Keratinocyte (primary cell): Measurements from ENCODE around the gene CACNA1H. TPM values are rescaled to one million over a fixed set of nuclear protein-coding genes. Genes with fewer than 3 reads are reported as not detected.

ENCODE experiments used
- DNase-seq: peaks from one replicate; pipeline ENCODE4 v3.0.0-alpha.2; 2011; ENCODE audit warnings: low read depth, missing footprints, low spot score
- FAIRE-seq: peaks from 2 replicates; lab custom pipeline; 2011; peaks lifted over from hg19 to GRCh38; lab: Jason Lieb, UNC
- H2AFZ ChIP-seq: 2 replicates; pipeline ENCODE4 v1.6.0; 2012; ENCODE audit warnings: low read length, control low read depth, inconsistent platforms; ENCODE audit not compliant: control insufficient read depth
- H3K27ac ChIP-seq: 2 replicates; pipeline ENCODE4 v1.5.1; 2011; ENCODE audit warnings: low read length; ENCODE audit not compliant: control insufficient read depth, insufficient read depth
- H3K27me3 ChIP-seq: 3 replicates; pipeline ENCODE4 v1.6.0; 2011; ENCODE audit warnings: low read length; ENCODE audit not compliant: control insufficient read depth, insufficient read depth; ENCODE audit errors: extremely low read depth
- H3K36me3 ChIP-seq, 2 experiments: 2 replicates in 1 of 2; 3 replicates in 1 of 2; pipeline ENCODE4 v1.5.1; 2011; ENCODE audit warnings: low read length in 2 of 2, mild to moderate bottlenecking in 1 of 2; ENCODE audit not compliant: control insufficient read depth in 2 of 2, insufficient read depth in 2 of 2; ENCODE audit errors: extremely low read depth in 1 of 2
- H3K4me1 ChIP-seq: 3 replicates; pipeline ENCODE4 v1.5.1; 2011; ENCODE audit warnings: low read length; ENCODE audit not compliant: control insufficient read depth, insufficient read depth; ENCODE audit errors: extremely low read depth
- H3K4me2 ChIP-seq: 3 replicates; pipeline ENCODE4 v1.6.0; 2011; ENCODE audit warnings: low read depth, low read length; ENCODE audit not compliant: control insufficient read depth, insufficient read depth; ENCODE audit errors: extremely low read depth
- H3K4me3 ChIP-seq, 3 experiments: fragments of 200-600 bp in 1 of 3; sonication (generic) in 1 of 3; 2 replicates in 2 of 3; 3 replicates in 1 of 3; pipeline ENCODE4 v1.5.1; 2011 to 2016; ENCODE audit warnings: low read length in 3 of 3, mild to moderate bottlenecking in 3 of 3, control low read depth in 2 of 3, inconsistent platforms in 1 of 3, low read depth in 1 of 3, mixed read lengths in 1 of 3, mixed run types in 1 of 3, moderate library complexity in 1 of 3; ENCODE audit not compliant: control insufficient read depth in 2 of 3, insufficient read depth in 2 of 3; ENCODE audit errors: extremely low read depth in 1 of 3
- H3K79me2 ChIP-seq: 2 replicates; pipeline ENCODE4 v1.6.0; 2012; ENCODE audit warnings: low read length; ENCODE audit not compliant: control insufficient read depth, insufficient read depth
- H3K9ac ChIP-seq: 3 replicates; pipeline ENCODE4 v1.6.0; 2011; ENCODE audit warnings: low read length; ENCODE audit not compliant: control insufficient read depth, insufficient read depth; ENCODE audit errors: extremely low read depth
- H3K9me1 ChIP-seq: 3 replicates; pipeline ENCODE4 v1.6.0; 2011; ENCODE audit warnings: low read length; ENCODE audit not compliant: control insufficient read depth, insufficient read depth; ENCODE audit errors: extremely low read depth
- H3K9me3 ChIP-seq: 2 replicates; pipeline ENCODE4 v1.5.1; 2012; ENCODE audit warnings: low read depth, low read length; ENCODE audit not compliant: control insufficient read depth
- H4K20me1 ChIP-seq: 3 replicates; pipeline ENCODE4 v1.6.0; 2011; ENCODE audit warnings: low read length; ENCODE audit not compliant: control insufficient read depth, insufficient read depth; ENCODE audit errors: extremely low read depth
- EZH2 ChIP-seq: IDR thresholded peaks from one replicate; pipeline ENCODE4 v1.6.1; 2012; ENCODE audit warnings: inconsistent platforms, mild to moderate bottlenecking, low read length, moderate library complexity
- dilution Hi-C: fragments of 300-500 bp; cut with MboI; formaldehyde crosslinking; loops from one replicate; pipeline ENCODE4 v1.7.0; 2020; ENCODE audit warnings: low sequenced_read_pairs; ENCODE audit not compliant: extremely low pct_ligation_motif_present
- polyA plus RNA-seq, 5 experiments: library from polyadenylated mRNA; depleted of rRNA in 3 of 5; stranded (reverse) in 3 of 5; stranded (forward) in 1 of 5; unstranded in 1 of 5; fragments of >200 nt; gene quantifications; 1 replicate in 1 of 5; 2 replicates in 3 of 5; 3 replicates in 1 of 5; pipeline versions ENCODE4 v1.2.1 to v1.2.3, GENCODE V29; 2011 to 2012; ENCODE audit warnings: missing spikeins in 2 of 5, low read depth in 1 of 5, low replicate concordance in 1 of 5
- TF ChIP-seq, protein P1 (sequence below), 3 experiments: IDR thresholded peaks in 1 of 3; conservative IDR thresholded peaks in 1 of 3; optimal IDR thresholded peaks in 1 of 3; 2 replicates in 2 of 3; 3 replicates in 1 of 3; pipeline versions ENCODE3 to v1.5.1; 2011; ENCODE audit warnings: low read length in 3 of 3, mild to moderate bottlenecking in 3 of 3, moderate library complexity in 2 of 3, control low read depth in 1 of 3, inconsistent platforms in 1 of 3; ENCODE audit not compliant: insufficient read depth in 2 of 3; ENCODE audit errors: extremely low read depth in 1 of 3

CACNA1H gene
- polyA plus RNA-seq, 1 donor (not counting 4 experiments of a cell fraction or from before 2014, with no cell fraction given) = not detected

- Histone ChIP-seq H3K4me2 (no peak overlapping the region), H3K4me1 (no peaks in the 10 kb centered on the region), H3K4me3 (no peak overlapping the region), H3K9me3 (peaks cover 3% of the 10 kb centered on the region), H3K9me1 (no peaks in the 10 kb centered on the region), H3K27me3 (no peaks in the 10 kb centered on the region), H3K27ac (no peak overlapping the region), H3K9ac (no peak overlapping the region), H2AFZ (no peak overlapping the region), H3K79me2 (no peaks in the 10 kb centered on the region), H4K20me1 (no peaks in the 10 kb centered on the region), H3K36me3 (no peaks in the 10 kb centered on the region)
- FAIRE-seq = no peak
- DNase-seq = no peak
- dilution Hi-C loops = no loop called here
- TF ChIP-seq, protein P1, sequence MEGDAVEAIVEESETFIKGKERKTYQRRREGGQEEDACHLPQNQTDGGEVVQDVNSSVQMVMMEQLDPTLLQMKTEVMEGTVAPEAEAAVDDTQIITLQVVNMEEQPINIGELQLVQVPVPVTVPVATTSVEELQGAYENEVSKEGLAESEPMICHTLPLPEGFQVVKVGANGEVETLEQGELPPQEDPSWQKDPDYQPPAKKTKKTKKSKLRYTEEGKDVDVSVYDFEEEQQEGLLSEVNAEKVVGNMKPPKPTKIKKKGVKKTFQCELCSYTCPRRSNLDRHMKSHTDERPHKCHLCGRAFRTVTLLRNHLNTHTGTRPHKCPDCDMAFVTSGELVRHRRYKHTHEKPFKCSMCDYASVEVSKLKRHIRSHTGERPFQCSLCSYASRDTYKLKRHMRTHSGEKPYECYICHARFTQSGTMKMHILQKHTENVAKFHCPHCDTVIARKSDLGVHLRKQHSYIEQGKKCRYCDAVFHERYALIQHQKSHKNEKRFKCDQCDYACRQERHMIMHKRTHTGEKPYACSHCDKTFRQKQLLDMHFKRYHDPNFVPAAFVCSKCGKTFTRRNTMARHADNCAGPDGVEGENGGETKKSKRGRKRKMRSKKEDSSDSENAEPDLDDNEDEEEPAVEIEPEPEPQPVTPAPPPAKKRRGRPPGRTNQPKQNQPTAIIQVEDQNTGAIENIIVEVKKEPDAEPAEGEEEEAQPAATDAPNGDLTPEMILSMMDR (optimal IDR thresholded peaks at IDR 0.05 in 1 of 3, IDR thresholded peaks at IDR 0.05 in 1 of 3, conservative IDR thresholded peaks at IDR 0.05 in 1 of 3; ENCODE audit: extremely low read depth in 1 of 3, insufficient read depth in 2 of 3, low read length in 3 of 3) = peak in 1 of 3 experiments; percentile 8
- TF ChIP-seq EZH2 = no peak
Observed at GRCh38 chr16:1181404-1182315, 28.8 kb downstream of the CACNA1H start.

- H3K4me2 ChIP-seq = no peak overlapping the region
- H3K9me1 ChIP-seq = no peaks in the 10 kb centered on the region
- H3K27me3 ChIP-seq = no peaks in the 10 kb centered on the region
- no peak overlapping the region for H2AFZ ChIP-seq
- H3K79me2 ChIP-seq = no peaks in the 10 kb centered on the region
- dilution Hi-C loops = no loop called here
- H3K4me3 ChIP-seq = no peak overlapping the region
- no peaks in the 10 kb centered on the region for H4K20me1 ChIP-seq
- H3K9me3 ChIP-seq = peaks cover 3% of the 10 kb centered on the region
- no peak for DNase-seq
- no peak overlapping the region for H3K27ac ChIP-seq
- H3K9ac ChIP-seq = no peak overlapping the region
- H3K36me3 ChIP-seq = no peaks in the 10 kb centered on the region
- TF ChIP-seq, protein P1 (optimal IDR thresholded peaks at IDR 0.05 in 1 of 3, IDR thresholded peaks at IDR 0.05 in 1 of 3, conservative IDR thresholded peaks at IDR 0.05 in 1 of 3; ENCODE audit: extremely low read depth in 1 of 3, insufficient read depth in 2 of 3, low read length in 3 of 3) = no peak
- TF ChIP-seq EZH2 = no peak
- no peaks in the 10 kb centered on the region for H3K4me1 ChIP-seq
- no peak for FAIRE-seq
Observed at GRCh38 chr16:1182316-1182671, 29.4 kb downstream of the CACNA1H start.
